Measurements from ENCODE around the gene MARCHF3. TPM values are rescaled to one million over a fixed set of nuclear protein-coding genes. Genes with fewer than 3 reads are reported as not detected.

MARCHF3 gene
- total RNA-seq, 1 donor from 2014 or later, result 16.5 TPM

- FAIRE-seq (no peak), DNase-seq (ENCODE audit: low read depth) (peak; percentile 73)
- no peak overlapping the region for H3K4me2 ChIP-seq (ENCODE audit: low read length)
- H3K27ac ChIP-seq (ENCODE audit: low read depth, low read length), result no peak overlapping the region
- H3K4me3 ChIP-seq (ENCODE audit: insufficient read depth, low read depth, low read length), result no peak overlapping the region
- Mint-ChIP-seq H3K4me1 (ENCODE audit: low read depth, unreplicated experiment) (peaks cover 19% of the 10 kb centered on the region), H3K27me3 (ENCODE audit: low read depth, unreplicated experiment) (peaks cover 1% of the 10 kb centered on the region), H3K9me3 (ENCODE audit: unreplicated experiment) (no peaks in the 10 kb centered on the region), H3K27ac (ENCODE audit: unreplicated experiment) (no peak overlapping the region), H3K36me3 (ENCODE audit: low read depth, unreplicated experiment) (peaks cover 1% of the 10 kb centered on the region), H3K4me3 (ENCODE audit: unreplicated experiment) (no peak overlapping the region)
- no peak overlapping the region for H3K9ac ChIP-seq (ENCODE audit: low read length)
- no peaks in the 10 kb centered on the region for H3K9me3 ChIP-seq (ENCODE audit: insufficient read depth, low read depth, low read length)
- no peaks in the 10 kb centered on the region for H3K27me3 ChIP-seq (ENCODE audit: insufficient read depth, low read length)
- TF ChIP-seq EZH2 (IDR thresholded peaks at IDR 0.05; ENCODE audit: insufficient read depth, low read length), result no peak
- TF ChIP-seq, protein P1, sequence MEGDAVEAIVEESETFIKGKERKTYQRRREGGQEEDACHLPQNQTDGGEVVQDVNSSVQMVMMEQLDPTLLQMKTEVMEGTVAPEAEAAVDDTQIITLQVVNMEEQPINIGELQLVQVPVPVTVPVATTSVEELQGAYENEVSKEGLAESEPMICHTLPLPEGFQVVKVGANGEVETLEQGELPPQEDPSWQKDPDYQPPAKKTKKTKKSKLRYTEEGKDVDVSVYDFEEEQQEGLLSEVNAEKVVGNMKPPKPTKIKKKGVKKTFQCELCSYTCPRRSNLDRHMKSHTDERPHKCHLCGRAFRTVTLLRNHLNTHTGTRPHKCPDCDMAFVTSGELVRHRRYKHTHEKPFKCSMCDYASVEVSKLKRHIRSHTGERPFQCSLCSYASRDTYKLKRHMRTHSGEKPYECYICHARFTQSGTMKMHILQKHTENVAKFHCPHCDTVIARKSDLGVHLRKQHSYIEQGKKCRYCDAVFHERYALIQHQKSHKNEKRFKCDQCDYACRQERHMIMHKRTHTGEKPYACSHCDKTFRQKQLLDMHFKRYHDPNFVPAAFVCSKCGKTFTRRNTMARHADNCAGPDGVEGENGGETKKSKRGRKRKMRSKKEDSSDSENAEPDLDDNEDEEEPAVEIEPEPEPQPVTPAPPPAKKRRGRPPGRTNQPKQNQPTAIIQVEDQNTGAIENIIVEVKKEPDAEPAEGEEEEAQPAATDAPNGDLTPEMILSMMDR (IDR thresholded peaks at IDR 0.05; ENCODE audit: insufficient read depth, low read depth, low read length), result no peak
- peaks cover 2% of the 10 kb centered on the region for H3K4me1 ChIP-seq (ENCODE audit: insufficient read depth, low read length)
- H2AFZ ChIP-seq (ENCODE audit: low read depth, low read length), result no peak overlapping the region
- no peaks in the 10 kb centered on the region for H4K20me1 ChIP-seq (ENCODE audit: insufficient read depth, low read length)
- H3K79me2 ChIP-seq (ENCODE audit: insufficient read depth, low read length), result no peaks in the 10 kb centered on the region
- no peaks in the 10 kb centered on the region for H3K36me3 ChIP-seq (ENCODE audit: insufficient read depth, low read length)
Observed at GRCh38 chr5:126920291-126920690, 110.1 kb downstream of the MARCHF3 start.

GRCh38 chr5:126919566-126919965, 110.8 kb downstream of the MARCHF3 start:
- Mint-ChIP-seq H3K4me3 (ENCODE audit: unreplicated experiment) (no peak overlapping the region), H3K27me3 (ENCODE audit: low read depth, unreplicated experiment) (peaks cover 1% of the 10 kb centered on the region), H3K4me1 (ENCODE audit: low read depth, unreplicated experiment) (peaks cover 19% of the 10 kb centered on the region), H3K27ac (ENCODE audit: unreplicated experiment) (no peak overlapping the region), H3K36me3 (ENCODE audit: low read depth, unreplicated experiment) (peaks cover 7% of the 10 kb centered on the region), H3K9me3 (ENCODE audit: unreplicated experiment) (no peaks in the 10 kb centered on the region)
- Histone ChIP-seq H3K9ac (ENCODE audit: low read length) (no peak overlapping the region), H3K79me2 (ENCODE audit: insufficient read depth, low read length) (no peaks in the 10 kb centered on the region), H3K27ac (ENCODE audit: low read depth, low read length) (no peak overlapping the region), H3K4me1 (ENCODE audit: insufficient read depth, low read length) (peaks cover 2% of the 10 kb centered on the region), H3K4me2 (ENCODE audit: low read length) (no peak overlapping the region), H3K36me3 (ENCODE audit: insufficient read depth, low read length) (no peaks in the 10 kb centered on the region), H2AFZ (ENCODE audit: low read depth, low read length) (no peak overlapping the region), H3K4me3 (ENCODE audit: insufficient read depth, low read depth, low read length) (no peak overlapping the region), H3K9me3 (ENCODE audit: insufficient read depth, low read depth, low read length) (no peaks in the 10 kb centered on the region), H4K20me1 (ENCODE audit: insufficient read depth, low read length) (no peaks in the 10 kb centered on the region), H3K27me3 (ENCODE audit: insufficient read depth, low read length) (no peaks in the 10 kb centered on the region)
- TF ChIP-seq, protein P1 (IDR thresholded peaks at IDR 0.05; ENCODE audit: insufficient read depth, low read depth, low read length), result no peak
- no peak for TF ChIP-seq EZH2 (IDR thresholded peaks at IDR 0.05; ENCODE audit: insufficient read depth, low read length)
- FAIRE-seq (no peak), DNase-seq (ENCODE audit: low read depth) (no peak)

DNA sequence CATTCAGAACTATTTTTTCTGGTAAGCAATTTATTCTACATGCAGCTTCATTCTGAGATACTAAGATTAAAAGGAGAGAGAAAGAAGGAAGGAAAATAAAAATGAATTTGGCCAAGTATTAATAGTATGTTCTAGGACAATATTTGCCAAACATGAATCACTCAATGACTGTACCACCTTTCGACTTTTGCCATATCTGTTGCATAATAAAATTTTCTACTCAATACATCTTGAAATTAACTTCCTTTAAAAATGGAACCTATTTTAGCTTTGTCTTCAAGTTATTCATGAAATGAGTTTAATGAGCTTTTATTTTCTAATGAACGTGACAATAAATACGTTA, 111.8 kb downstream of the MARCHF3 start:
- Histone ChIP-seq H2AFZ (ENCODE audit: low read depth, low read length) (no peak overlapping the region), H3K27ac (ENCODE audit: low read depth, low read length) (no peak overlapping the region), H4K20me1 (ENCODE audit: insufficient read depth, low read length) (no peaks in the 10 kb centered on the region), H3K4me1 (ENCODE audit: insufficient read depth, low read length) (peaks cover 2% of the 10 kb centered on the region), H3K9me3 (ENCODE audit: insufficient read depth, low read depth, low read length) (no peaks in the 10 kb centered on the region), H3K4me3 (ENCODE audit: insufficient read depth, low read depth, low read length) (no peak overlapping the region), H3K9ac (ENCODE audit: low read length) (no peak overlapping the region), H3K4me2 (ENCODE audit: low read length) (no peak overlapping the region), H3K79me2 (ENCODE audit: insufficient read depth, low read length) (no peaks in the 10 kb centered on the region), H3K27me3 (ENCODE audit: insufficient read depth, low read length) (no peaks in the 10 kb centered on the region), H3K36me3 (ENCODE audit: insufficient read depth, low read length) (no peaks in the 10 kb centered on the region)
- FAIRE-seq (peak; percentile 32), DNase-seq (ENCODE audit: low read depth) (no peak)
- no peaks in the 10 kb centered on the region for H3K9me3 Mint-ChIP-seq (ENCODE audit: unreplicated experiment)
- H3K4me1 Mint-ChIP-seq (ENCODE audit: low read depth, unreplicated experiment), result peaks cover 13% of the 10 kb centered on the region
- TF ChIP-seq, protein P1 (IDR thresholded peaks at IDR 0.05; ENCODE audit: insufficient read depth, low read depth, low read length), result no peak
- TF ChIP-seq EZH2 (IDR thresholded peaks at IDR 0.05; ENCODE audit: insufficient read depth, low read length), result no peak
- peaks cover 9% of the 10 kb centered on the region for H3K36me3 Mint-ChIP-seq (ENCODE audit: low read depth, unreplicated experiment)
- no peak overlapping the region for H3K27ac Mint-ChIP-seq (ENCODE audit: unreplicated experiment)
- H3K4me3 Mint-ChIP-seq (ENCODE audit: unreplicated experiment), result no peak overlapping the region
- H3K27me3 Mint-ChIP-seq (ENCODE audit: low read depth, unreplicated experiment), result peaks cover 1% of the 10 kb centered on the region
